SK-N-SH (cell line): ENCODE measurements around the gene IGLON5.

Experiments
- CTCF ChIP-seq: fragments of 200-600 bp; sonication (generic); IDR thresholded peaks from 2 replicates; pipeline ENCODE4 v1.6.1; 2017; ENCODE audit warnings: antibody characterized with exemption, mild to moderate bottlenecking, moderate library complexity
- EZH2phosphoT487 ChIP-seq: fragments of 200-600 bp; sonication (generic); IDR thresholded peaks from 2 replicates; pipeline ENCODE4 v1.6.1; 2017; ENCODE audit warnings: low read depth, mixed run types, mild to moderate bottlenecking, antibody characterized with exemption, moderate library complexity, borderline replicate concordance
- JUND ChIP-seq: IDR thresholded peaks from 2 replicates; pipeline ENCODE4 v1.4.0; 2012
- MEF2A ChIP-seq: IDR thresholded peaks from 2 replicates; pipeline ENCODE4 v1.4.0; 2012; ENCODE audit warnings: low read depth, borderline replicate concordance
- NRF1 ChIP-seq: IDR thresholded peaks from 2 replicates; pipeline ENCODE4 v1.6.1; 2012; ENCODE audit warnings: low read depth, mild to moderate bottlenecking, low read length
- POLR2AphosphoS5 ChIP-seq: IDR thresholded peaks from 2 replicates; pipeline ENCODE4 v1.6.1; 2012; ENCODE audit warnings: low read depth, low read length
- RCOR1 ChIP-seq: fragments of 150-350 bp; IDR thresholded peaks from 2 replicates; pipeline ENCODE4 v1.6.1; 2017; ENCODE audit warnings: antibody characterized with exemption, low read length
- RFX5 ChIP-seq: IDR thresholded peaks from 2 replicates; pipeline ENCODE4 v1.6.1; 2012; ENCODE audit warnings: mild to moderate bottlenecking, improper control_type of control experiment, low read length
- SMC3 ChIP-seq: IDR thresholded peaks from 2 replicates; pipeline ENCODE4 v1.6.1; 2012; ENCODE audit warnings: low read depth, low read length, improper control_type of control experiment
- TAF1 ChIP-seq: IDR thresholded peaks from 2 replicates; pipeline ENCODE4 v1.6.1; 2012; ENCODE audit warnings: low read depth, mild to moderate bottlenecking, low read length, moderate library complexity, borderline replicate concordance
- TEAD4 ChIP-seq: IDR thresholded peaks from 2 replicates; pipeline ENCODE4 v1.4.0; 2012; ENCODE audit warnings: mild to moderate bottlenecking, borderline replicate concordance; ENCODE audit not compliant: insufficient read depth
- TF ChIP-seq, protein P1 (sequence below): fragments of 150-350 bp; IDR thresholded peaks from 2 replicates; pipeline ENCODE4 v1.6.1; 2017; ENCODE audit warnings: antibody characterized with exemption, low read length, low read depth, borderline replicate concordance

- no peak for TF ChIP-seq TAF1
- TF ChIP-seq RFX5: no peak
- TF ChIP-seq CTCF: no peak
- no peak for TF ChIP-seq MEF2A
- no peak for TF ChIP-seq TEAD4
- TF ChIP-seq SMC3: no peak
- TF ChIP-seq NRF1: no peak
- TF ChIP-seq JUND: no peak
- no peak for TF ChIP-seq EZH2phosphoT487
- no peak for TF ChIP-seq RCOR1
- TF ChIP-seq POLR2AphosphoS5: no peak
- TF ChIP-seq, protein P1, sequence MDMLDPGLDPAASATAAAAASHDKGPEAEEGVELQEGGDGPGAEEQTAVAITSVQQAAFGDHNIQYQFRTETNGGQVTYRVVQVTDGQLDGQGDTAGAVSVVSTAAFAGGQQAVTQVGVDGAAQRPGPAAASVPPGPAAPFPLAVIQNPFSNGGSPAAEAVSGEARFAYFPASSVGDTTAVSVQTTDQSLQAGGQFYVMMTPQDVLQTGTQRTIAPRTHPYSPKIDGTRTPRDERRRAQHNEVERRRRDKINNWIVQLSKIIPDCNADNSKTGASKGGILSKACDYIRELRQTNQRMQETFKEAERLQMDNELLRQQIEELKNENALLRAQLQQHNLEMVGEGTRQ: no peak
These were observed 30.6 kb downstream of the IGLON5 start, which contains the start of gene VSIG10L for GRCh38 chr19:51341976-51342580.
